Caco-2 (cell line): ENCODE measurements around the gene TLR9. TPM values are rescaled to one million over a fixed set of nuclear protein-coding genes. Genes with fewer than 3 reads are reported as not detected.

Experiments
- BruUV-seq: library from RNA; stranded (reverse); fragments of 400-500 nt; replicated peaks from 2 replicates; lab custom pipeline; 2021; lab: Mats Ljungman, UMichigan
- CTCF ChIA-PET: fragments of 300-600 bp; sonication (Branson Sonifier 250); formaldehyde crosslinking; loops from one replicate; lab custom pipeline; 2022; ENCODE audit warnings: antibody characterized with exemption; lab: Charles Lee
- POLR2A ChIA-PET: fragments of 300-600 bp; sonication (Branson Sonifier 250); formaldehyde crosslinking; loops from one replicate; lab custom pipeline; 2022; ENCODE audit warnings: antibody characterized with exemption; lab: Charles Lee
- DNase-seq, 2 experiments: peaks; one replicate each; pipeline versions ENCODE4 v3.0.0 to v3.0.0-alpha.2; 2020 to 2022
- H3K27me3 ChIP-seq: replicated peaks from 2 replicates; pipeline ENCODE4 v1.6.0; 2011; ENCODE audit warnings: low read length; ENCODE audit not compliant: control insufficient read depth, insufficient read depth
- H3K36me3 ChIP-seq: 2 replicates; pipeline ENCODE4 v1.5.1; 2011; ENCODE audit warnings: low read length; ENCODE audit not compliant: control insufficient read depth, insufficient read depth
- H3K4me1 ChIP-seq: fragments of 250-450 bp; sonication (Bioruptor Pico); 2 replicates; pipeline ENCODE4 v1.5.1; 2020; ENCODE audit warnings: mild to moderate bottlenecking
- H3K4me3 ChIP-seq: 2 replicates; pipeline ENCODE4 v1.5.1; 2011; ENCODE audit warnings: low read depth, mild to moderate bottlenecking, control low read depth, low read length
- H3K9me3 ChIP-seq: fragments of 250-450 bp; sonication (Bioruptor Pico); 2 replicates; pipeline ENCODE4 v1.5.1; 2020; ENCODE audit warnings: mild to moderate bottlenecking, moderate library complexity
- H3K27ac Mint-ChIP-seq: one replicate; pipeline ENCODE4 v1.8.0; 2022; ENCODE audit warnings: mixed read lengths; ENCODE audit not compliant: unreplicated experiment
- H3K27me3 Mint-ChIP-seq: one replicate; pipeline ENCODE4 v1.8.0; 2022; ENCODE audit warnings: mixed read lengths; ENCODE audit not compliant: insufficient read depth, unreplicated experiment
- H3K36me3 Mint-ChIP-seq: one replicate; pipeline ENCODE4 v1.8.0; 2022; ENCODE audit warnings: mild to moderate bottlenecking, mixed read lengths; ENCODE audit not compliant: insufficient read depth, unreplicated experiment
- H3K4me1 Mint-ChIP-seq: one replicate; pipeline ENCODE4 v1.8.0; 2022; ENCODE audit warnings: low read depth, mixed read lengths; ENCODE audit not compliant: unreplicated experiment
- H3K4me3 Mint-ChIP-seq: one replicate; pipeline ENCODE4 v1.8.0; 2022; ENCODE audit warnings: mild to moderate bottlenecking, moderate library complexity, mixed read lengths; ENCODE audit not compliant: unreplicated experiment
- H3K9me3 Mint-ChIP-seq: one replicate; pipeline ENCODE4 v1.8.0; 2022; ENCODE audit warnings: mixed read lengths; ENCODE audit not compliant: unreplicated experiment
- CTCF ChIP-seq, 2 experiments: fragments of 200-600 bp in 1 of 2; IDR thresholded peaks; 1 replicate in 1 of 2; 2 replicates in 1 of 2; pipeline versions ENCODE4 v1.5.1 to v1.8.0; 2011 to 2022; ENCODE audit warnings: antibody characterized with exemption in 1 of 2, control low read depth in 1 of 2, inconsistent platforms in 1 of 2, low read depth in 1 of 2, low read length in 1 of 2, mild to moderate bottlenecking in 1 of 2, moderate library complexity in 1 of 2; ENCODE audit not compliant: insufficient read depth in 1 of 2, severe bottlenecking in 1 of 2, unreplicated experiment in 1 of 2
- intact Hi-C: fragments of 100-400 bp; cut with micrococcal nuclease; formaldehyde crosslinking; loops from one replicate; pipeline ENCODE4 v1.10.0; 2022; ENCODE audit not compliant: unreplicated experiment
- total RNA-seq: library from RNA; stranded (reverse); gene quantifications from 2 replicates; pipeline ENCODE4 v1.2.3, GENCODE V29; 2022

Gene TLR9
- total RNA-seq, 1 experiment from 2014 or later, result not detected

DNA sequence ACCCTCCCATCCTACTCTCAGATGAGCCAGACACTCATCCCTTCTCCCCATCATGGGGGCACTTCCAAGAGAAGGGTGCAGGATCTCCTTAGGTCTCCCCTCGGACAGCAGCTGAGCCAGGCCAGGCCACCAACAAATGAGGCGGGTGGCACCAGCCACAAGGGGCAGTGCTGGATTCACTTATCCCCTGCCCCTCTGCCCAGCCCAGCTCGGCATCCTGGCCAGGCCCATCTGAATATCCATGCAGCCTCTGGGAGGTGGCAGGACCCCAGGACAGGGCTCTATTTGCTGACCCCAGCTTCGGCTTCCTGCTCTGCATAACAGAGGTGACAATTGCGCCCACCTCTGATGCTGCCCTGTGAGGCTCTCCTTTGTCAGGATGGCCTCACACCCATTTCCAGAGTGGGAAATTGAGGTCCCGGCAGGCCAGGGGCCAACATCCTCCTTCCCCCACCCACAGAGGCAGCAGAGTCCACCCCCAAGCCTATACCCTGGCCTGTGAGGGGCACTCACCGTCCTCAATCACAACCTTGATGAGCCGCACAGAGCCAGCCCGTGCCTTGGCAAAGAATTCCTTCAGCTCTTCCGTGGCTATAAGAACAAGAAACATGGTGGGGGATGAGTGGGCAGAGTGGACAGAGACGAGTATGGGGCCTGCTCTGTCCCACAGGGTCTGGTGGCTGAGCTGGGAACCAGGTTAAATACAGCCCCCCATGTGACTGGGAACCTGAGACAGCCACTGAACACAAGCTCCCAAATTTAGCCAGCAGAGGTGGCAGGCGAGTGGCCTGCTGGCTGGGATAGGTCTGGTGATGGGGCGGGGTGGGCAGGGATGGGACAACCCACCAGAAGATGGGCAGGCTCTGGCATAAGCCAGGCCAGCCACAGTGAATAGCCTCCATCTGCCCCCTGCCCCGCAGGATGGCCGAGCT lies 9.3 kb upstream of the TLR9 start:
- Mint-ChIP-seq H3K9me3 (no peaks in the 10 kb centered on the region), H3K4me1 (no peaks in the 10 kb centered on the region), H3K4me3 (no peak overlapping the region), H3K36me3 (peaks cover 16% of the 10 kb centered on the region), H3K27ac (no peak overlapping the region), H3K27me3 (no peaks in the 10 kb centered on the region)
- intact Hi-C loops, result no loop called here
- no peak for TF ChIP-seq CTCF (IDR thresholded peaks at IDR 0.05; ENCODE audit: insufficient read depth in 1 of 2, low read depth in 1 of 2, low read length in 1 of 2, severe bottlenecking in 1 of 2, unreplicated experiment in 1 of 2)
- ChIA-PET CTCF (interaction anchor here (0.6 to 3.4 kb wide), 6 partner anchors 14 to 234 kb away, joined by 3 to 20 read pairs (median 3); no protein-coding TSS in a partner anchor), POLR2A (no interaction called here)
- peaks cover 3% of the 10 kb centered on the region; the same call in 1 of the 2 replicates for H3K36me3 ChIP-seq
- H3K27me3 ChIP-seq, result no peaks in the 10 kb centered on the region
- DNase-seq, result no peak
- no peak overlapping the region for H3K4me3 ChIP-seq
- H3K9me3 ChIP-seq, result no peaks in the 10 kb centered on the region
- H3K4me1 ChIP-seq, result peaks cover 11% of the 10 kb centered on the region; the same call in 1 of the 2 replicates
- BruUV-seq, result no TSS peak

DNA sequence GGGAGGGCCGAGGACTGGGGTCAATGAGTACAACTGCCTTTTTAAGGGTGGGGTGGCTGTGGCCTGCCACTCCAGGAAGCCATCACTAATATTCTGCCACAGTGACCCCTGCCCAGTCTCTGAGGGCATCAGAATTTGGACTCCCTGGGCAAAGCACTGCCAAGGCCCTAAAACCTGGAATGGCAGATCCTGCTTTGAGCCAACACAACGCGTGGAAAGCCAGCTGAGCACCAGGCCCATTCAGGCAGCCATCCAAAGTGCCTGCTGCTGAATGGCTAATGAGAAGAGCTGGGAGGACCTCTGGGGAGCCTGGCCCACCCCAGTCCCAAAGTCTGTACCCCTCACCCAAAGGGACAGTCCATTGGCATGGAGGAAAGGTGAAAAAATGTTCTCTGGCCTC lies 8.5 kb upstream of the TLR9 start:
- DNase-seq, result no peak
- Histone ChIP-seq H3K36me3 (peaks cover 3% of the 10 kb centered on the region; the same call in 1 of the 2 replicates), H3K27me3 (no peaks in the 10 kb centered on the region), H3K4me1 (peaks cover 11% of the 10 kb centered on the region; the same call in 1 of the 2 replicates), H3K9me3 (no peaks in the 10 kb centered on the region), H3K4me3 (no peak overlapping the region)
- Mint-ChIP-seq H3K4me3 (no peak overlapping the region), H3K36me3 (peaks cover 16% of the 10 kb centered on the region), H3K9me3 (no peaks in the 10 kb centered on the region), H3K4me1 (no peaks in the 10 kb centered on the region), H3K27me3 (no peaks in the 10 kb centered on the region), H3K27ac (no peak overlapping the region)
- intact Hi-C loops, result loop anchor here (1.0 kb wide), 1 partner anchor 151 kb away; no protein-coding TSS in a partner anchor
- POLR2A ChIA-PET, result no interaction called here
- CTCF ChIA-PET, result interaction anchor here (0.9 to 3.4 kb wide), 4 partner anchors 13 to 150 kb away, joined by 3 to 20 read pairs (median 3); no protein-coding TSS in a partner anchor
- TF ChIP-seq CTCF (IDR thresholded peaks at IDR 0.05; ENCODE audit: insufficient read depth in 1 of 2, low read depth in 1 of 2, low read length in 1 of 2, severe bottlenecking in 1 of 2, unreplicated experiment in 1 of 2), result no peak
- BruUV-seq, result no TSS peak

DNA sequence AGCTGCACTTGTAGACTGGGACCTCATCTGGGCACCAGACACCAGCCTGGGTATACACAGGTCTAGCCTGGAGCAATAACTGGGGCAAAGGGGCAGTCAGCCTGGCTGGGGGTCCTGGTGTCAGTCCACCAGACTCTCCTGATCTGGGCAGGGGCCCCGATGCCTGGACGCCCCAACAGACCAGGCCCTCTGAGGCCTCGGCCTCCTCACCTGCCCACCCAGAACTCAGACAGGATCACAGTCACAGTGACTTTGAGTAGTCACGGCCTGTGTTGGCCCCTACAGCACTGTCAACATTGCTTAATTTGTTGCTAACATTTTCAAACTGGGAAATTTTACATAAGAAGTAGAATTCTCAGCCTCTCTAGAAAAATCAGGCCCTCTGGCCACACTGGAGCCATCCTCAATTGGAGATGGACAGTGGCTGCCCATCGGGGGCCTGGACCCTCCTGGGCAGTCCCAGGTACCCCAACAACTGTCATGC lies 7.7 kb upstream of the TLR9 start:
- ChIA-PET CTCF (interaction anchor here (2.6 kb wide), 1 partner anchor 107 kb away, joined by 11 read pairs; no protein-coding TSS in a partner anchor), POLR2A (interaction anchor here (0.8 kb wide), 1 partner anchor 46 kb away, joined by 3 read pairs; the partner anchor contains the start of gene WDR82)
- Histone ChIP-seq H3K27me3 (no peaks in the 10 kb centered on the region), H3K9me3 (no peaks in the 10 kb centered on the region), H3K36me3 (peaks cover 3% of the 10 kb centered on the region; the same call in 1 of the 2 replicates), H3K4me1 (peaks cover 10% of the 10 kb centered on the region; the same call in 1 of the 2 replicates), H3K4me3 (no peak overlapping the region)
- Mint-ChIP-seq H3K27ac (no peak overlapping the region), H3K27me3 (no peaks in the 10 kb centered on the region), H3K36me3 (peaks cover 16% of the 10 kb centered on the region), H3K9me3 (no peaks in the 10 kb centered on the region), H3K4me1 (no peaks in the 10 kb centered on the region), H3K4me3 (no peak overlapping the region)
- no peak for DNase-seq
- no TSS peak for BruUV-seq
- intact Hi-C loops, result loop anchor here (1.0 kb wide), 1 partner anchor 152 kb away; no protein-coding TSS in a partner anchor
- no peak for TF ChIP-seq CTCF (IDR thresholded peaks at IDR 0.05; ENCODE audit: insufficient read depth in 1 of 2, low read depth in 1 of 2, low read length in 1 of 2, severe bottlenecking in 1 of 2, unreplicated experiment in 1 of 2)
